ENCODE data around the gene MSANTD2.

DNA sequence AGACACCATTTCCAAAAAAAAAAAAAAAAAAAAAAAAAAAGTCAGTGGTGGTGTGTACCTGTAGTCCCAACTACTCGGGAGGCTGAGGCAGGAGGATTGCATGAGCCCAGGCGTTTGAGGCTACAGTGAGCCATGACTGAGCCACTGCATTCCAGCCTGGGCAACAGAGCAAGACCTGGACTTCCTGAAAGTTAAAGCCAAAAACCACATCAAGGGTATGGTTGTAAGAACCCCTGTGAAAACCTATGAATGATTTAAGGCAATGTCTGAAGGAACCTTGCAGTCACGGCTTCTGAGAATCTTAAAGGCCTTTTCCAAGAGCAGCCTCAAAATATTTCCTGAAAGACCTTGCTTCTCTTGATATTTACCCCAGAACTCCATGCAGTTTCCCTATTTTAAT lies 30.5 kb upstream of the MSANTD2 start:
- TF ChIP-seq, protein P1, sequence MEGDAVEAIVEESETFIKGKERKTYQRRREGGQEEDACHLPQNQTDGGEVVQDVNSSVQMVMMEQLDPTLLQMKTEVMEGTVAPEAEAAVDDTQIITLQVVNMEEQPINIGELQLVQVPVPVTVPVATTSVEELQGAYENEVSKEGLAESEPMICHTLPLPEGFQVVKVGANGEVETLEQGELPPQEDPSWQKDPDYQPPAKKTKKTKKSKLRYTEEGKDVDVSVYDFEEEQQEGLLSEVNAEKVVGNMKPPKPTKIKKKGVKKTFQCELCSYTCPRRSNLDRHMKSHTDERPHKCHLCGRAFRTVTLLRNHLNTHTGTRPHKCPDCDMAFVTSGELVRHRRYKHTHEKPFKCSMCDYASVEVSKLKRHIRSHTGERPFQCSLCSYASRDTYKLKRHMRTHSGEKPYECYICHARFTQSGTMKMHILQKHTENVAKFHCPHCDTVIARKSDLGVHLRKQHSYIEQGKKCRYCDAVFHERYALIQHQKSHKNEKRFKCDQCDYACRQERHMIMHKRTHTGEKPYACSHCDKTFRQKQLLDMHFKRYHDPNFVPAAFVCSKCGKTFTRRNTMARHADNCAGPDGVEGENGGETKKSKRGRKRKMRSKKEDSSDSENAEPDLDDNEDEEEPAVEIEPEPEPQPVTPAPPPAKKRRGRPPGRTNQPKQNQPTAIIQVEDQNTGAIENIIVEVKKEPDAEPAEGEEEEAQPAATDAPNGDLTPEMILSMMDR (conservative IDR thresholded peaks at IDR 0.05), result no peak
- no peak for TF ChIP-seq ZFX (IDR thresholded peaks at IDR 0.05)
